HepG2 (cell line): ENCODE measurements around the gene IGF2BP1. TPM values are rescaled to one million over a fixed set of nuclear protein-coding genes. Genes with fewer than 3 reads are reported as not detected.

ENCODE experiments used
- CTCF ChIP-seq: sonication (generic); formaldehyde crosslinking; IDR thresholded peaks from 2 replicates; pipeline ENCODE4 v1.5.0; 2020; ENCODE audit warnings: mild to moderate bottlenecking, missing genetic modification reagents, moderate library complexity
- GABPA ChIP-seq, 2 experiments: IDR thresholded peaks; 2 replicates each; pipeline ENCODE4 v1.6.1; 2011 to 2016; ENCODE audit warnings: low read depth in 2 of 2, low read length in 1 of 2, missing biosample characterization in 1 of 2, missing genetic modification characterization in 1 of 2
- HMGA1 ChIP-seq: sonication (generic); formaldehyde crosslinking; conservative IDR thresholded peaks from 2 replicates; pipeline ENCODE4 v1.4.0; 2020; ENCODE audit warnings: missing genetic modification reagents
- JUND ChIP-seq: sonication (generic); formaldehyde crosslinking; IDR thresholded peaks from 2 replicates; pipeline ENCODE4 v1.8.0; 2022; ENCODE audit warnings: mild to moderate bottlenecking, missing genetic modification reagents
- KDM5B ChIP-seq: sonication (generic); formaldehyde crosslinking; IDR thresholded peaks from 2 replicates; pipeline ENCODE4 v1.4.0; 2020; ENCODE audit warnings: missing genetic modification reagents, mild to moderate bottlenecking, borderline replicate concordance
- MAF1 ChIP-seq: sonication (generic); formaldehyde crosslinking; IDR thresholded peaks from 2 replicates; pipeline ENCODE4 v1.5.0; 2020; ENCODE audit warnings: missing genetic modification reagents, borderline replicate concordance
- NFIC ChIP-seq: IDR thresholded peaks from 2 replicates; pipeline ENCODE4 v1.6.1; 2012; ENCODE audit warnings: mild to moderate bottlenecking, low read length, inconsistent platforms
- NFKB2 ChIP-seq: sonication (generic); formaldehyde crosslinking; IDR thresholded peaks from 2 replicates; pipeline ENCODE4 v1.4.0; 2020; ENCODE audit warnings: missing genetic modification reagents, borderline replicate concordance
- NR2C2 ChIP-seq: sonication (generic); formaldehyde crosslinking; IDR thresholded peaks from 2 replicates; pipeline ENCODE4 v1.4.0; 2020; ENCODE audit warnings: missing genetic modification reagents, mild to moderate bottlenecking, moderate library complexity, borderline replicate concordance
- RFXAP ChIP-seq: sonication (generic); formaldehyde crosslinking; IDR thresholded peaks from 2 replicates; pipeline ENCODE4 v1.4.0; 2020; ENCODE audit warnings: missing genetic modification reagents, borderline replicate concordance
- SMC3 ChIP-seq: IDR thresholded peaks from 2 replicates; pipeline ENCODE4 v1.6.1; 2011; ENCODE audit warnings: low read length, improper control_type of control experiment
- XRCC5 ChIP-seq: fragments of 200-400 bp; formaldehyde crosslinking; optimal IDR thresholded peaks from 2 replicates; pipeline ENCODE3; 2017; ENCODE audit warnings: mild to moderate bottlenecking, low read length
- ZBTB49 ChIP-seq: sonication (generic); formaldehyde crosslinking; IDR thresholded peaks from 2 replicates; pipeline ENCODE4 v1.4.0; 2020; ENCODE audit warnings: missing genetic modification reagents, borderline replicate concordance
- ZFP90 ChIP-seq: sonication (generic); formaldehyde crosslinking; IDR thresholded peaks from 2 replicates; pipeline ENCODE4 v1.8.0; 2022; ENCODE audit warnings: missing genetic modification reagents, mild to moderate bottlenecking, inconsistent platforms, borderline replicate concordance
- ZNF251 ChIP-seq: sonication (generic); formaldehyde crosslinking; IDR thresholded peaks from 2 replicates; pipeline ENCODE4 v1.9.0; 2021; ENCODE audit warnings: mild to moderate bottlenecking, missing genetic modification reagents
- ZNF407 ChIP-seq: sonication (generic); formaldehyde crosslinking; IDR thresholded peaks from one replicate; pipeline ENCODE4 v1.5.1; 2020; ENCODE audit warnings: mild to moderate bottlenecking, missing genetic modification reagents; ENCODE audit errors: not compliant biosample characterization
- polyA plus RNA-seq, 8 experiments: library from polyadenylated mRNA; depleted of rRNA in 3 of 8; stranded (reverse) in 7 of 8; unstranded in 1 of 8; fragments of >200 nt; fragmentation: Illumina TruSeq in 4 of 8; extraction: Trizol in 4 of 8; gene quantifications; 2 replicates each; pipeline versions ENCODE4 v1.2.1 to v1.2.3, GENCODE V29; 2011 to 2016; ENCODE audit warnings: low read depth in 4 of 8, missing spikeins in 1 of 8, mixed read lengths in 1 of 8; ENCODE audit not compliant: insufficient read depth in 1 of 8
- total RNA-seq, 5 experiments: library from RNA; depleted of rRNA; stranded (reverse); fragments of >200 nt; fragmentation: Illumina TruSeq; extraction: Trizol; gene quantifications; 2 replicates each; pipeline ENCODE4 v1.2.3, GENCODE V29; 2016; ENCODE audit warnings: low read depth in 1 of 5

The IGF2BP1 gene
- total and polyA plus RNA-seq, 2 of the 13 experiments (the other 11 are each of a cell fraction or from before 2014, with no cell fraction given) = 29.7 to 75.1 TPM

GRCh38 chr17:48954300-48954755 is 42.9 kb upstream of the IGF2BP1 start (continued):
- TF ChIP-seq KDM5B (CRISPR knock-in tag) (no peak), HMGA1 (CRISPR knock-in tag) (no peak), XRCC5 (peak; percentile 73), MAF1 (CRISPR knock-in tag) (no peak), RFXAP (CRISPR knock-in tag) (0 out of 2 replicates have a peak, but pooled peaks have one; percentile 1), NFKB2 (CRISPR knock-in tag) (no peak), ZNF251 (CRISPR knock-in tag) (no peak), CTCF (peak; percentile 96), NFIC (no peak), SMC3 (peak; percentile 100), JUND (CRISPR knock-in tag) (no peak), ZBTB49 (no peak), GABPA (IDR thresholded peaks at IDR 0.05; ENCODE audit: low read depth, low read length) (no peak), GABPA (CRISPR knock-in tag; IDR thresholded peaks at IDR 0.05; ENCODE audit: low read depth) (no peak; the same call in 1 of the 2 replicates), NR2C2 (CRISPR knock-in tag) (no peak), ZFP90 (0 out of 2 replicates have a peak, but pooled peaks have one; percentile 34), ZNF407 (CRISPR knock-in tag) (peak; percentile 55)
